GM18520 (cell line): ENCODE data around the gene SLC4A8.
"Not testable (repeated sequence)": the region's sequence is repeated elsewhere in the genome, so short reads cannot be mapped to it uniquely, and the experiment has no call there.

ENCODE experiments used
- ATAC-seq: cut with Tn5 transposase; IDR thresholded peaks from one replicate; pipeline ENCODE4 v1.9.1; 2021; ENCODE audit not compliant: unreplicated experiment

The SLC4A8 gene

DNA sequence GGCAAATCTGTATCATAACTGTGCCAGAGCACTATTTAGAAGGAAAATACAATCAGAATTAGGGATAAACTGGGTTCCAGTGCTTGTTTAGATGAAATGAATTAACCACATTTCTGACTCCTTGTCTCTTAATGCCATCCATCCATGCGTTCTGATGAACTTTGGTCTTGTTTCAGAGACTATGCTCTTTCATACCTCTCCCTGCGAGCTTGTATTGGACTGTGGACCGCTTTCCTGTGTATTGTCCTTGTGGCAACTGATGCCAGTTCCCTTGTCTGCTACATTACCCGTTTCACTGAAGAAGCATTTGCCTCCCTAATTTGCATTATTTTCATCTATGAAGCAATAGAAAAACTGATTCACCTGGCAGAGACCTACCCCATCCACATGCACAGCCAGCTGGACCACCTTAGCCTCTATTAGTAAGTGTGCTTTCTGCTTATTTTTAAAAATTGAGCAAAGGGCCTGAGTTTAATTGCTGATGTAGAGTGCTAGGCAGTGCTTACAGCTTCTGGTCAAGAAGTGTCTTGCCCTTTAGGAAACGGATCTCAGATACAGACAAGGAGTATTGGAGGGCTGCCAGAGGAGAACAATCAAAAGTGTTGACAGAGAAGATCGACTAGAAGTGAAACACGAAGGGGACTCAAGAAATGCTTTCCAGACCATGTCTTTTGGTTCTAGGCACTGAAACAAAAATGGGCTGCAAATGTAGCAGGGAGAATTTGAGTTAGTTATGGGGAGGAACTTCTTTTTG, 46.7 kb downstream of the SLC4A8 start:
- ATAC-seq, result no peak

DNA sequence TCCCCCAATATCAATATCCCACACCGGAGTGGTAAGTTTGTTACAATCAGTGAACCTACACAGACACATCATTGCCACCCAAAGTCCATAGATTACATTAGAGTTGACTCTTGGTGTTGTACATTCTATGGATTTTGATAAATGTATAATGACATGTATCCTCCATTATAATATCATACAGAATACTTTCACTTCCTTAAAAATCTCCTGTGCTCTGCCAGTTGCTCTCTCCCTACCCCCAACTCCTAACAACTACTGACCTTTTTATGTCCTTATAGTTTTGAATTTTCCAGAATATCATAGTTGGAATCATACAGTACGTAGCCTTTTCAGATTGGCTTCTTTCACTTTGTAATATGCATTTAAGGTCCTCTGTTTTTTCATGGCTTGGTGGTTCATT, 48.4 kb downstream of the SLC4A8 start:
- ATAC-seq, result no peak

- ATAC-seq, result no peak
These were observed 49.3 kb downstream of the SLC4A8 start for GRCh38 chr12:51473947-51474346.

DNA sequence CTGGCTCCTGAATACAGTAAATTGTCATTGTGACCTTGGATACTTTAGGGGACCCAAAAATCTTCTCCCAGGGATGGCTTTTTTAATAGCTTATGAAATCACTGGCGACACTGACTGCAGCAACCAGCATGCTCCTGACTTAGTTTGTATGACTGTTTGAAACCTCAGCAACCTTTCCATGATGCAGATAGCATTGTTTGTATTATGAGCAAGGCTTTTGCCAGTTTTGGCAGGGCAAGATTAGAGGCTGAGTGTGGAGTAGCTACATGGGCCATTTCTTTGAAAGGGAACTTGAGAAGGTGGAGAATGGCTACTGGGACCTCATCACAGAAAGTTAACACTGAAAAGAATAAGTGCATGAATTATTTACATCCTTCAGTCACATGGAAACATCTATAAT, 50.9 kb downstream of the SLC4A8 start:
- ATAC-seq, result no peak

- no peak for ATAC-seq
These were observed 56.3 kb downstream of the SLC4A8 start for GRCh38 chr12:51480978-51481377.

DNA sequence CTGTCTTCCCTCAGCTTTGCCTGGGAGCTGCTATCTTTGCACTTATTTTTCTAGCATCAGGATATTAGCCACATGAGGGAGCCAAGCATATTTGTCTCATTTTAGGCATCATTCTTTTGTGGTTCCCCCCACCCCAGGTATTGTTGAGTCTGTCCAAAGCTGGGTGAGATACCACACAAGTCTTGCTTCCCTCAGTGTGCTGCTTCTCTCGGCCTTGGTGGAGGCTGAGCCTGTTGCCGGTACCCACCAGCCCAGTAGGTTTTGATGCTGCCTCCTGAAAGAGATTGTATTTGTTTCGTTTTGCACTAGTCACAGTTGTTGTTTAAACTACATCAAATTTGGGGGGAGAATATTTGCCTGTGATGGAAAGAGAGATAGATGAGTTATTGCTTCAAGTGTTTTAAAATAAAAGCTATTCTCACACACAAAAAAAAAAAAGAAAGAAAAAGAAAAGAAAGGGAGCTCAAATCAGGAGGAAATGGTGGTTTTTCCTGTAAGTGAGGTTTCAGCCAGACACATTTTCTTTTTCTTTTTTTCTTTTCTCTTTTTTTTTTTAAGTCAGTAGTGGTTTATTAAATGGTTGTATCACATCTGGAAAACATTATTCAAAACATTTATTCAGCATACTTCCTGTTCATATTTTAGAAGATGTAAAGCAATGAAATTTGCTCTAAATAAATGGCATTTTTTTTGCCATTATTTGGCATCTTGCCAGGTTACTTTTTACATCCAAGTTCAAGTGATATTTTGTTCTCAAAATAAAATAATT, 58.5 kb downstream of the SLC4A8 start:
- ATAC-seq, result no peak

DNA sequence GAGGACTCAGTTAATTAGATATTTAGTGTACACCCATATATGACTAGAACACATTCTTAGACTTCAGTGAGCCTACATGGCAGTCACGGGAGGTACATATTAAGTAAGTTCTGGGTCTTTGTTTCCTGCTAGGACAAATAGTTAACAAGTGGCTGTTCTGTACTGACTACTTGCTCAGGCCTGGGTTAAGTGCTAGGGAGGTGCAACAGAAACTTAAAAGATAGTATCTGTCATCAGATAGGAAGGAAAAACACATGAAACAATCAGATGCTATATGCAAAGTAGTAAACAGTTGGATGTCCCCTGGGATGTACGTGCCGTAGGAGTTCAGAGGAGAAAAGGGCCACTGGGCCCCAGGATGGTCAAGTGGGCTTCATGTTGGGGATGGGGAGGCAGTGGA, 59.5 kb downstream of the SLC4A8 start:
- no peak for ATAC-seq

DNA sequence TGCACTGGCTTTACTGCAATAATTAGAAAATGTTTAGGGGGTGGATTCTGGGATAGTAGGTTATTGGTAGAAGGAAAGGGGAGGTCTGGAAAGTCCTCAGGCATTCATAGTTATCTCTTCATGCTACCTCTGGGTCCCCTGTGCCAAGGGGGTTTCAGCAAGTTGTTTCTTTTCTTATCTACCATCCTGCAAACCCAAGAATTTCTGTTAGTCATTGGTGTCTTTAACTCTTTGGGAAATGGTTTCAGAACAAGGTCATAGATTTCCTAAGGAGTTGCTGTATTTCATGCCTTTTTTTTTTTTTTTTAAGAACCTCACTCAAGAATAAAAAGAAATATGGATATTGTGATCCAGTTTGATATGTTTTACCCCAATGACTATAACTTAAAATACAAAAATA, 63.6 kb downstream of the SLC4A8 start:
- no peak for ATAC-seq

GRCh38 chr12:51493281-51493680, 68.7 kb downstream of the SLC4A8 start:
- no peak for ATAC-seq

DNA sequence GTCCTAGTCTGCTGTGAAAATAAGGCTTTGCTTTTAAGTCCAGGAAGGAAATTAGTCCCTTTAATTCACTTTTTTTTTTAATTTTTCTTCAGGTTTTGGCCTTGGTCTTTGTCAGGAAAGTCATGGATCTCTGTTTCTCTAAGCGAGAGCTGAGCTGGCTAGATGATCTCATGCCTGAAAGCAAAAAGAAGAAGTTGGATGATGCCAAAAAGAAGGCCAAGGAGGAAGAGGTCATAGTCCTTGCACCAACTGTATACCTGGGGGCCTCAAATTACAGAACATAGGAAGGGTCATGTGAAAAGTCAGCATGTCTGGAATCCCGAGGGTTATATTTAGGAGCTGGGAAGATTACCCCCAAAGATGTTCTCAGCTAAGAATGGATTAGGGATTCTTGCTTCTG, 72.3 kb downstream of the SLC4A8 start:
- ATAC-seq, result no peak

- ATAC-seq, result no peak
These were observed 80.2 kb downstream of the SLC4A8 start for GRCh38 chr12:51504851-51505250.

GRCh38 chr12:51505360-51506105, 80.9 kb downstream of the SLC4A8 start:
- no peak for ATAC-seq

DNA sequence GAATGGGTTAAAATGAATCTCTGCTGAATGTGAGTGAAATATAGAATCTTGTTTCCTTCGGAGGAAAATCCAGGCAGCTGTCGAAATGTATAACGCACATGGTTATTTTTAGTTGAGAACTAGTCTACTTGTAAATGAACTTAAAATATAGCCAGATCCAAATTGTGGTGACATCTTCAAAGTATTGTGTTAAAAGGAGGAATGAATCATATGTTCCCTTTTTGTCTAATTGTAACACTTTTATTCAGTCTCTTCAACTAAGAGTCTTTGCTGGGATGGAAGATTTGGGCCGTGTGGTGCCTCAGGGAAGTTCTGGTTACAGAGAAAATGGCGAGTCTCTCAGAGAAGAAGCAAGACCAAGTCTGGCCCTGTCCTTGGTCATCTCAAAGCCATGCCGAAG, 82.5 kb downstream of the SLC4A8 start:
- no peak for ATAC-seq

GRCh38 chr12:51508285-51508684, 83.7 kb downstream of the SLC4A8 start:
- ATAC-seq, result no peak

DNA sequence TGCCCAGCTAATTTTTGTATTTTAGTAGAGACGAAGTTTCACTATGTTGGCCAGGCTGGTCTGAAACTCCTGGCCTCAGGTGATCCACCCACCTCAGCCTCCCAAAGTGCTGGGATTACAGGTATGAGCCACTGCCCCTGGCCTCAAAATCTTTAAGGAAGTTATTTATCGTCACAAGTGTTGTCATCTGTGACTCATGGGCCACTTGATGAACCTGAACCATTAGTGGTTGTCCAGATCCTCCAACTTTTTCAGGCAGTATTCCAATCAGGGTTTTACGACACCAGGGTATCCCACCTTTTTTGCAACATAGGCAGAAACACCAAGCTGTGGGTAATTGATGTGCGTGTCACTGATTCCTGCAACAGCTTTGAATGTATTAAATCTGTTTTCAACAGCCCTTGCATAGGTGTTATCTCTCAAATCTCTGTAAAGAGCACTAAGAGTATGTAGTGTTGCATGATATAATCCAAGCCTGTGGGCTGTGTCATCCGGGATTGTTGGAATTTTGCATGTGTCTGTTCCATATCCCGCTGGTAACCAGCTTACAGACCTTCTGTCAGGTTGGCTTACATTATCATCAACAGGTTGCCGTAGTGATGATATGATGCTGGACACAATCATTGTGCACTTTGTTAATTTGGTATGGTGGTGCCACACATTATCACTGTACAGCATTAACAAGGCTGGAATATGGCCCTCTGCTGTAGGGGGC, 87.1 kb downstream of the SLC4A8 start:
- ATAC-seq, result no peak

GRCh38 chr12:51512438-51512837, 87.8 kb downstream of the SLC4A8 start:
- ATAC-seq, result no peak

DNA sequence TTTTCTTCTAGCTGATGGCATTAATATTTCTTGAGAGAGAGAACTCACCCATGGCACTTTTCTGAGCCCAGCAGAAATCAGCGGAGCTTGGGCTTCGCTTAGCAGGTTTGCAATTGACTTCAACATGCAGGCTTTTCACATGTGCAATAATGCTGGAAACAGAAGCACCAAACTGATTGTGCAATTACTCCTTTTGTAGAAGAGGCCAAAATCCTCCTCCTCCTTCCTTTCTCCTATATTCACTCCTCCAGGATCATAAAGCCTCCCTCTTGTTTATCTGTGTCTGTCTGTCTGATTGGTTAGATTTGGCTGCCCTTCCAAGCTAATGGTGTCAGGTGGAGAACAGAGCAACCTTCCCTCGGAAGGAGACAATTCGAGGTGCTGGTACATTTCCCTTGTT, 90.4 kb downstream of the SLC4A8 start:
- not testable (repeated sequence) for ATAC-seq

DNA sequence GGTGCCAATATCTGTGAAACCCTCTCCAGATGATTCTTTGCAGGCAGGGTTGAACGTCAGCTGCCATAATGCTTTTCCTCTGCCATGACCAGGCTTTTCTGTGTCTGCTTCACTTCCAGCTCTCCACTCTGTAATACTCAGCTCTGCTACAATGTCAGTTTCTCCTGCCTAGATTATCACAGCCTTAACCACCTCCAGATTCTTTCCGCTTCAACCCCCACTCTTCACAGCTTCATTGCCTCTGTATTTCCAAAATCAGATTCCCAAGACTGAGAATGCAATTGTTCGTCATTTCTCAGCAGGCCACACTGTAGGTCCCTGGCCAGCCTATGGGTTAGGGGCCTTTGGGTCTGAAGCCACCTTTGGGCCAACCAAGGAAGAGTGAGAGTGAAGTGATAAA, 92.7 kb downstream of the SLC4A8 start:
- ATAC-seq, result no peak

- no peak for ATAC-seq
These were observed 93.2 kb downstream of the SLC4A8 start for GRCh38 chr12:51517800-51518199.

- no peak for ATAC-seq
These were observed 95.1 kb downstream of the SLC4A8 start for GRCh38 chr12:51519755-51520154.
